ENCODE results near the gene CAV1.

CAV1 gene

GRCh38 chr7:116553168-116553964, 28.5 kb downstream of the CAV1 start:
- no peaks in the 10 kb centered on the region for H3K9me3 Mint-ChIP-seq
- DNase-seq = no peak
- no peak for ATAC-seq
- H3K4me3 Mint-ChIP-seq = no peak overlapping the region
- no peak overlapping the region for H3K27ac Mint-ChIP-seq
- H3K4me1 Mint-ChIP-seq = no peaks in the 10 kb centered on the region
- peaks cover 49% of the 10 kb centered on the region for H3K27me3 Mint-ChIP-seq

- ATAC-seq (no peak), DNase-seq (no peak)
- no peaks in the 10 kb centered on the region for H3K9me3 Mint-ChIP-seq
- H3K27ac Mint-ChIP-seq = no peak overlapping the region
- H3K27me3 Mint-ChIP-seq = peaks cover 41% of the 10 kb centered on the region
- no peaks in the 10 kb centered on the region for H3K4me1 Mint-ChIP-seq
- H3K4me3 Mint-ChIP-seq = no peak overlapping the region
Measured at GRCh38 chr7:116554436-116554835, 29.6 kb downstream of the CAV1 start.

DNA sequence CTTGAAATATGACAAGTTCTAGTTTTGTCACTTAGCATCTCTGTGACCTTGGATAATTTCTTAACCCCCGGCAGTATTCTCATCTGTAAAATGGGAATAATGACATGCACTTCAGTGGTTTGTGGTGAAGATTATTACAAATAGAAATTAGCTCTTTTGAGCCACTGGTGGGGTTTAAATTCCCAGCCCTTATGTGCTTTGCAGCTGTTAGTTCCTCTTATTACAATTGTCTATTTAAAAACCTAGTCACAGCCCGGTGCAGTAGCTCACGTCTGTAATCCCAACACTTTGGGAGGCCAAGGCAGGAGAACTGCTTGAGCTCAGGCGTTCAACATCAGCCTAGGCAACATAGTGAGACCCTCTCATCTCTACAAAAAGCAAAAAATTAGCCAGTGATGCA, 30.1 kb downstream of the CAV1 start:
- no peak overlapping the region for H3K27ac Mint-ChIP-seq
- H3K27me3 Mint-ChIP-seq = peaks cover 44% of the 10 kb centered on the region
- no peak overlapping the region for H3K4me3 Mint-ChIP-seq
- H3K4me1 Mint-ChIP-seq = no peaks in the 10 kb centered on the region
- DNase-seq (no peak), ATAC-seq (no peak)
- no peaks in the 10 kb centered on the region for H3K9me3 Mint-ChIP-seq

DNA sequence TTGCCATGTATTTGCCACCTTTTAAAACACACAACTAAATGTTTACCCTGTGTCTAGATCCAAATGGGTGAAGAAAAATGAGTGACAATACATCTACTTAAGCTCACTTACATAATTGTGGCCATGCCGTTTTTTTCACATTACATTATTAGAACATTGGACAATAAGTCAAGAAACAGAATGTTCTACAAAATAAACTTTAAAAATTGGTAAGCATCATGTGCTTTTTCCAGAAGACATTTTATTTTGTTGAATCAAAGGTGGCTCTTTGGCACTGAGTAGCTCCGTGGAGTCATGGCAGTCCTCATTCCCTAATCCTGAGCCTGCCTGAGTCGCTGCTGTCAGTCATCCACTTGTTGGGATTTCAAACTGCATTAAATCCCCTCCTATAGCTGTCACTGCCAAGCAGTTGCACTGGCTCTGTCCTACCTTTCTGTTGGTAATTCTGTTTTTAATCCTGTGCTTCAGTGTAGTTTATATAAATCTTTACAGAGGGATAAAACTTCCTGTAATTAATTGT, 32.3 kb downstream of the CAV1 start:
- Mint-ChIP-seq H3K4me3 (no peak overlapping the region), H3K9me3 (peaks cover 0 to 5% of the 10 kb centered on the region in 2 donors), H3K4me1 (no peaks in the 10 kb centered on the region), H3K27me3 (peaks cover 61% of the 10 kb centered on the region), H3K27ac (no peak overlapping the region)
- DNase-seq (no peak), ATAC-seq (no peak)

GRCh38 chr7:116557901-116558300, 33.1 kb downstream of the CAV1 start:
- H3K27me3 Mint-ChIP-seq = peaks cover 68% of the 10 kb centered on the region
- no peak for ATAC-seq

DNA sequence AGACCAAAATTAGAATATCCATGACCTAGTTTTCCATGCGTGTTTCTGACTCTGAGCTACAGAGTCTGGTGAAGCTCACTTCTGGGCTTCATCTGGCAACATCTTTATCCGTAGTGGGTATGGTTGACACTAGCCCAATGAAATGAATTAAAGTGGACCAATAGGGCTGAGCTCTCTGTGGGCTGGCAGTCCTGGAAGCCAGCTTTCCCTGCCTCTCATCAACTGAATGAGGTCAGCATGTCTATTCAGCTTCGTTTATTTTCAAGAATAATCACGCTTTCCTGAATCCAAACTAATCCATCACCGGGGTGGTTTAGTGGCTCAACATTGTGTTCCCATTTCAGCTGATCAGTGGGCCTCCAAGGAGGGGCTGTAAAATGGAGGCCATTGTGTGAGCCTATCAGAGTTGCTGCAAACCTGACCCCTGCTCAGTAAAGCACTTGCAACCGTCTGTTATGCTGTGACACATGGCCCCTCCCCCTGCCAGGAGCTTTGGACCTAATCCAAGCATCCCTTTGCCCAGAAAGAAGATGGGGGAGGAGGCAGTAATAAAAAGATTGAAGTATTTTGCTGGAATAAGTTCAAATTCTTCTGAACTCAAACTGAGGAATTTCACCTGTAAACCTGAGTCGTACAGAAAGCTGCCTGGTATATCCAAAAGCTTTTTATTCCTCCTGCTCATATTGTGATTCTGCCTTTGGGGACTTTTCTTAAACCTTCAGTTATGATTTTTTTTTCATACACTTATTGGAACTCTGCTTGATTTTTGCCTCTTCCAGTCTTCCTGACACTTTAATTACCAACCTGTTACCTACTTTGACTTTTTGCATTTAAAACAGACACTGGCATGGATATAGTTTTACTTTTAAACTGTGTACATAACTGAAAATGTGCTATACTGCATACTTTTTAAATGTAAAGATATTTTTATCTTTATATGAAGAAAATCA, 35.5 kb downstream of the CAV1 start:
- DNase-seq = no peak
- no peak for ATAC-seq
- H3K27me3 Mint-ChIP-seq = peaks cover 59% of the 10 kb centered on the region
- no peak overlapping the region for H3K4me3 Mint-ChIP-seq
- H3K9me3 Mint-ChIP-seq = peaks cover 0 to 5% of the 10 kb centered on the region in 2 donors
- H3K4me1 Mint-ChIP-seq = no peaks in the 10 kb centered on the region
- no peak overlapping the region for H3K27ac Mint-ChIP-seq

More at GRCh38 chr7:116557901-116558300, 33.1 kb downstream of the CAV1 start:
- H3K4me3 Mint-ChIP-seq = no peak overlapping the region
- no peak for DNase-seq
- no peaks in the 10 kb centered on the region for H3K4me1 Mint-ChIP-seq
- H3K9me3 Mint-ChIP-seq = peaks cover 0 to 5% of the 10 kb centered on the region in 2 donors
- no peak overlapping the region for H3K27ac Mint-ChIP-seq

DNA sequence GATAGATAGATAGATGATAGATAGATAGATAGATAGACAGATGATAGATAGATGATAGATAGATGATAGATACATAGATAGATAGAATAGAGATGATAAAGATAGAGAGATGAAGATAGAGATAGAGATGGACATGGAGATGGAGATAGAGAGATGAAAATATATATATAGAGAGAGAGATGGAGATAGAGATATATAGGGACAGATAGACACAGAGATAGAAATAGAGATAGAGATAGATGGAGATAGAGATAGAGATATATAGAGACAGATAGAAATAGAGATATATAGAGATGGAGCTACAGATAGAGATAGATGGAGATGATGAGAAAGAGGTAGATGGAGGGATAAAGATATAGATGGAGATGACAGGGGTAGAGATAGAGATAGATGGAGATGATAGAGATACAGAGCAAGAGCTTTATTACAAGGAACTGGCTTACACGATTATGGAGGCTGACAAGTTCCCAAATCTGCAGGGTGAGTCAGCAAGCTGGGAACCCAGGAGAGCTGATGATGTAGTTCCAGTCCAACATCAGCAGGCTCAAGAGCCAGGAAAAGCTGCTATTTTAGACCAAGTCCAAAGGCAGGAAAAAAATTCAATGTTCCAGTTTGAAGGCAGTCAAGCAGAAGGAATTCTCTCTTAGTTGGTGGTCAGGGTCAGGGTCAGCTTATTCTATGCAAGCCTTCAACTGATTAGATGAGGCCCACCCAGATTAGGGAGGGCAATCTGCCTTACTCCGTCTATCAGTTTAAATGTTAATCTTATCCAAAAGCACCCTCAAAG, 37.1 kb downstream of the CAV1 start:
- Mint-ChIP-seq H3K27me3 (peaks cover 51% of the 10 kb centered on the region), H3K9me3 (peaks cover 0 to 5% of the 10 kb centered on the region in 2 donors), H3K27ac (no peak overlapping the region), H3K4me1 (no peaks in the 10 kb centered on the region), H3K4me3 (no peak overlapping the region)
- no peak for DNase-seq
- no peak for ATAC-seq

- DNase-seq (no peak), ATAC-seq (no peak)
- Mint-ChIP-seq H3K27ac (peak overlapping the region in 1 of 2 donors; percentile 69), H3K9me3 (peaks cover 0 to 5% of the 10 kb centered on the region in 2 donors), H3K27me3 (peaks cover 44% of the 10 kb centered on the region), H3K4me3 (no peak overlapping the region), H3K4me1 (no peaks in the 10 kb centered on the region)
Measured at GRCh38 chr7:116562529-116563121, 37.8 kb downstream of the CAV1 start.

DNA sequence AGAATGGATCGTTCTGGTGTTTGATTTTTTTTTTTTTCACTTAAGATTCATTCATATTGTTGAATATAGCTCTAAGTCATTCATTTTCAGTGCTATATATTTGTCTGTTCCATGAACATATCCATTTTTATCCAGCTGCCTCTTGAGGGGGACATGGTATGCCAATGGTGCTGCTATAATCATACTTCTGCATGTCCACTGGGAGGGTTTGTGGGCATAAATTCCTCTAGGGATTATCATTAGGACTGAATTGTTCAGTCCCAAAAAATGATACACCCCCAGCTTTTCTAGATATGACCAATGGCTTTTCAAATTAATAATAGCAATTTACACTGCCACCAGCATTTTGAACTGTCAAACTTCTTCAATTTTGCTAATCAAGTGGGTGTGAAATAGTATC, 41.1 kb downstream of the CAV1 start:
- DNase-seq (no peak), ATAC-seq (no peak)
- Mint-ChIP-seq H3K4me3 (no peak overlapping the region), H3K4me1 (no peaks in the 10 kb centered on the region), H3K27ac (no peak overlapping the region), H3K27me3 (peaks cover 42% of the 10 kb centered on the region), H3K9me3 (peaks cover 0 to 5% of the 10 kb centered on the region in 2 donors)

GRCh38 chr7:116566666-116567065, 41.8 kb downstream of the CAV1 start:
- no peak overlapping the region for H3K4me3 Mint-ChIP-seq
- no peak for DNase-seq
- no peak for ATAC-seq
- no peak overlapping the region for H3K27ac Mint-ChIP-seq
- peaks cover 38% of the 10 kb centered on the region for H3K27me3 Mint-ChIP-seq
- peaks cover 0 to 4% of the 10 kb centered on the region in 2 donors for H3K9me3 Mint-ChIP-seq
- H3K4me1 Mint-ChIP-seq = no peaks in the 10 kb centered on the region

DNA sequence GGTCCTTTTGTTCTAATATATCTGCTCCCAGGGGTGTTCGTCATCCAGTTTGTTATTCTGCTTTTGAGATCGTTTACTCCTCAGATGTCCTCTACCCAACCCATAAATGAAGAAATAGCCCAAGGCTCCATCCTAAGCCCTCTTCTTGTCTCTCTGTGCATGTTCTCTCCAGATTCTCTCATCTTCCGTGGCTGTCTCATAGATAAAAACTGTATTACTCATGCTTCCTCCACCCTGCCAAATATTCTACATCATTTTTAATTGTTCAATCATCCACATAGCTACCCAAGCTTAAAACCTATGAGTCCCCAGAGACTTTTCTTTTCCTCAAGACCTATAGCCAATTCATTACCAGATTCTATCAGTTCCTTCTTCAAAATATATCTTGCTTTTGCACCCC, 44.9 kb downstream of the CAV1 start:
- Mint-ChIP-seq H3K9me3 (no peaks in the 10 kb centered on the region), H3K4me1 (peaks cover 4% of the 10 kb centered on the region), H3K27ac (no peak overlapping the region), H3K27me3 (peaks cover 16% of the 10 kb centered on the region), H3K4me3 (no peak overlapping the region)
- no peak for DNase-seq
- no peak for ATAC-seq

DNA sequence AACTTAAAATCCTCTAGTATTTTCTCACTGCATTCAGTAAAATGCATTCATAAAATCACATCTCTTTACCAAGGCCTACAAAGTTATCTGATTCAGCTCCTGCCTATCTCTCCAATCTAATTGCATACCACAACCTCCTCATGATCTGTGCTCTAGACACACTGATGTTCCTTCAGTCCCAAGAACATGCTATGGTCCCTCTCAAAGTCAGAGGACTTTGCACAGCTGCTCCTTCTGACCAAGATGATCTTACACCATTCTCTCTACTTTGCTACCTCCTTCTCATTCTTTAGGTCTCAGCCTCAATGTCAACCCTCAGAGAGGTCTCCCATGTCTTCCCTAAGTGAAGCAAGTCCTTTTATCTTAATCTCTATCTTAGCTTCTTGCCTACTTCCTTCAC, 45.5 kb downstream of the CAV1 start:
- Mint-ChIP-seq H3K27ac (no peak overlapping the region), H3K4me1 (peaks cover 4% of the 10 kb centered on the region), H3K4me3 (no peak overlapping the region), H3K9me3 (no peaks in the 10 kb centered on the region), H3K27me3 (peaks cover 16% of the 10 kb centered on the region)
- DNase-seq (no peak), ATAC-seq (no peak)

- H3K27ac Mint-ChIP-seq = no peak overlapping the region
- H3K9me3 Mint-ChIP-seq = no peaks in the 10 kb centered on the region
- no peak for DNase-seq
- no peak overlapping the region for H3K4me3 Mint-ChIP-seq
- peaks cover 4% of the 10 kb centered on the region for H3K4me1 Mint-ChIP-seq
- ATAC-seq = no peak
- H3K27me3 Mint-ChIP-seq = peaks cover 16% of the 10 kb centered on the region
Measured at GRCh38 chr7:116571037-116571436, 46.2 kb downstream of the CAV1 start.

- no peaks in the 10 kb centered on the region for H3K9me3 Mint-ChIP-seq
- peaks cover 8% of the 10 kb centered on the region for H3K4me1 Mint-ChIP-seq
- no peak overlapping the region for H3K4me3 Mint-ChIP-seq
- H3K27ac Mint-ChIP-seq = no peak overlapping the region
- H3K27me3 Mint-ChIP-seq = peaks cover 16% of the 10 kb centered on the region
- no peak for ATAC-seq
- no peak for DNase-seq
Measured at GRCh38 chr7:116571552-116571951, 46.7 kb downstream of the CAV1 start.

DNA sequence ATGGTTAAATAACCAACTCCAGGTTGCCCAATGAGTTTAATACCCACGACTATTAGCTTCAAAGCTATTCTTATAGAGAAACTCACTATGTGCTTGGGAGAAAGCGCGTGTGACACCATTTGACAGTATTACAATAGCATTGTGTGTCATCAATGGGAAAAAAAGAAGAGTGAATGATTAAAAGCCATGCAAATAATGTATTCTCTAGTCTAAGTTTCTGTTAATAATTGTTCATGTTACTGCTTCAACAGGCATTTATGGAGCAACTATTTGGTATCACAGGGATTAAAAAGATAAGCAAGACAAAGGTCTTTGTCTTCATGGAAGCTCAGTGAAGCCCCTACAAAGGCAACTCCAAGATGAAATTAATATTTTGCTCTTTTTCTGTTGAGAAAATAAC, 47.2 kb downstream of the CAV1 start:
- DNase-seq (no peak), ATAC-seq (no peak)
- H3K27me3 Mint-ChIP-seq = peaks cover 16% of the 10 kb centered on the region

More for the DNA sequence above, 47.2 kb downstream of the CAV1 start:
- Mint-ChIP-seq H3K4me1 (peaks cover 13% of the 10 kb centered on the region), H3K9me3 (no peaks in the 10 kb centered on the region), H3K27ac (no peak overlapping the region), H3K4me3 (no peak overlapping the region)
